GM23338 (cell line): Measurements from ENCODE around the gene NLRP6. TPM values are rescaled to one million over a fixed set of nuclear protein-coding genes. Genes with fewer than 3 reads are reported as not detected.
A peak's percentile ranks its signal among the peaks of the same experiment; 100 is the strongest.

Experiments
- ATAC-seq: fragments of 200-7000 bp; cut with Tn5 transposase; 3 replicates; pipeline ENCODE4 v1.9.1; 2020
- DNase-seq: peaks from one replicate; pipeline ENCODE4 v3.0.0-alpha.2; 2015; ENCODE audit warnings: low spot score
- H2AFZ ChIP-seq: fragments of 200-600 bp; sonication (generic); 2 replicates; pipeline ENCODE4 v1.8.0; 2016; ENCODE audit warnings: antibody characterized with exemption, mild to moderate bottlenecking, moderate library complexity
- H3F3A ChIP-seq: fragments of 200-600 bp; sonication (generic); replicated peaks from 2 replicates; pipeline ENCODE4 v1.8.0; 2017; ENCODE audit warnings: antibody characterized with exemption, mixed run types, low read depth
- H3K27ac ChIP-seq: fragments of 200-600 bp; sonication (generic); 2 replicates; pipeline ENCODE4 v1.6.1; 2016; ENCODE audit warnings: low read depth
- H3K27me3 ChIP-seq: fragments of 200-600 bp; sonication (generic); 2 replicates; pipeline ENCODE4 v1.8.0; 2016; ENCODE audit warnings: mild to moderate bottlenecking, mixed run types, moderate library complexity; ENCODE audit not compliant: insufficient read depth
- H3K36me3 ChIP-seq: fragments of 200-600 bp; sonication (generic); 2 replicates; pipeline ENCODE4 v1.8.0; 2016; ENCODE audit warnings: mild to moderate bottlenecking; ENCODE audit not compliant: insufficient read depth
- H3K4me1 ChIP-seq: fragments of 200-600 bp; sonication (generic); 2 replicates; pipeline ENCODE4 v1.8.0; 2016; ENCODE audit warnings: mild to moderate bottlenecking, moderate library complexity; ENCODE audit not compliant: insufficient read depth
- H3K4me2 ChIP-seq: fragments of 200-600 bp; sonication (generic); 2 replicates; pipeline ENCODE4 v1.7.1; 2017; ENCODE audit warnings: mixed run types
- H3K4me3 ChIP-seq: fragments of 200-600 bp; sonication (generic); 2 replicates; pipeline ENCODE4 v1.6.1; 2016; ENCODE audit warnings: mixed run types
- H3K79me2 ChIP-seq: fragments of 200-600 bp; sonication (generic); replicated peaks from 2 replicates; pipeline ENCODE4 v1.8.0; 2017; ENCODE audit warnings: mild to moderate bottlenecking; ENCODE audit not compliant: insufficient read depth
- H3K9me2 ChIP-seq: fragments of 200-600 bp; sonication (generic); 2 replicates; pipeline ENCODE4 v1.8.0; 2017; ENCODE audit not compliant: insufficient read depth
- H4K20me1 ChIP-seq: fragments of 200-600 bp; sonication (generic); replicated peaks from 2 replicates; pipeline ENCODE4 v1.8.0; 2017; ENCODE audit warnings: mild to moderate bottlenecking; ENCODE audit not compliant: insufficient read depth
- H3K27ac Mint-ChIP-seq: 2 replicates; pipeline ENCODE4 v1.8.0; 2020; ENCODE audit warnings: inconsistent platforms, mild to moderate bottlenecking, moderate library complexity, mixed read lengths
- H3K27me3 Mint-ChIP-seq: 3 replicates; pipeline ENCODE4 v1.8.0; 2022; ENCODE audit warnings: low read depth, mild to moderate bottlenecking, moderate library complexity, mixed read lengths, inconsistent platforms; ENCODE audit not compliant: insufficient read depth, poor library complexity
- H3K36me3 Mint-ChIP-seq: 3 replicates; pipeline ENCODE4 v1.8.0; 2021; ENCODE audit warnings: low read depth, mild to moderate bottlenecking, inconsistent platforms, moderate library complexity, mixed read lengths
- H3K4me1 Mint-ChIP-seq: 3 replicates; pipeline ENCODE4 v1.8.0; 2020; ENCODE audit warnings: mild to moderate bottlenecking, inconsistent platforms, mixed read lengths
- H3K4me3 Mint-ChIP-seq: 3 replicates; pipeline ENCODE4 v1.8.0; 2021; ENCODE audit warnings: moderate library complexity, mild to moderate bottlenecking, inconsistent platforms, mixed read lengths
- H3K9me3 Mint-ChIP-seq: 3 replicates; pipeline ENCODE4 v1.8.0; 2020; ENCODE audit warnings: moderate library complexity, mild to moderate bottlenecking, inconsistent platforms, mixed read lengths
- CREB1 ChIP-seq: fragments of 250-450 bp; sonication (Bioruptor Pico); IDR thresholded peaks from 2 replicates; pipeline ENCODE4 v1.5.0; 2020; ENCODE audit warnings: low read depth, mild to moderate bottlenecking, moderate library complexity
- CTCF ChIP-seq, 2 experiments: fragments of 200-600 bp in 1 of 2; sonication (generic) in 1 of 2; conservative IDR thresholded peaks; 2 replicates each; pipeline versions ENCODE4 v1.5.1 to v1.6.1; 2016 to 2017; ENCODE audit warnings: antibody characterized with exemption in 2 of 2, low read depth in 2 of 2, mild to moderate bottlenecking in 2 of 2, moderate library complexity in 1 of 2
- ETS1 ChIP-seq: IDR thresholded peaks from 2 replicates; pipeline ENCODE4 v1.6.1; 2016; ENCODE audit warnings: antibody characterized with exemption
- EZH2 ChIP-seq: fragments of 200-600 bp; sonication (generic); IDR thresholded peaks from one replicate; pipeline ENCODE4 v1.8.0; 2017; ENCODE audit warnings: antibody characterized with exemption, mild to moderate bottlenecking, low read depth; ENCODE audit not compliant: unreplicated experiment
- EZH2phosphoT487 ChIP-seq: fragments of 200-600 bp; sonication (generic); IDR thresholded peaks from one replicate; pipeline ENCODE4 v1.8.1; 2018; ENCODE audit warnings: antibody characterized with exemption; ENCODE audit not compliant: unreplicated experiment
- JUNB ChIP-seq: IDR thresholded peaks from one replicate; pipeline ENCODE4 v1.6.1; 2016; ENCODE audit warnings: antibody characterized with exemption; ENCODE audit not compliant: unreplicated experiment
- NANOG ChIP-seq: IDR thresholded peaks from 2 replicates; pipeline ENCODE4 v1.6.1; 2016; ENCODE audit warnings: antibody characterized with exemption, borderline replicate concordance
- POLR2AphosphoS5 ChIP-seq: IDR thresholded peaks from 2 replicates; pipeline ENCODE4 v1.6.1; 2016; ENCODE audit warnings: antibody characterized with exemption, low read depth
- REST ChIP-seq: IDR thresholded peaks from one replicate; pipeline ENCODE4 v1.6.1; 2018; ENCODE audit warnings: antibody characterized with exemption; ENCODE audit not compliant: unreplicated experiment
- STAT1 ChIP-seq: IDR thresholded peaks from one replicate; pipeline ENCODE4 v1.6.1; 2016; ENCODE audit warnings: antibody characterized with exemption; ENCODE audit not compliant: unreplicated experiment
- ZNF114 ChIP-seq: fragments of 250-450 bp; sonication (Bioruptor Pico); IDR thresholded peaks from 2 replicates; pipeline ENCODE4 v1.5.0; 2020; ENCODE audit warnings: mild to moderate bottlenecking, moderate library complexity
- ZNF331 ChIP-seq: fragments of 250-450 bp; sonication (Bioruptor Pico); IDR thresholded peaks from 2 replicates; pipeline ENCODE4 v1.5.0; 2020; ENCODE audit warnings: low read depth, mild to moderate bottlenecking, moderate library complexity
- ZNF462 ChIP-seq: fragments of 250-450 bp; sonication (Bioruptor Pico); IDR thresholded peaks from 2 replicates; pipeline ENCODE4 v1.5.0; 2020; ENCODE audit warnings: mild to moderate bottlenecking, moderate library complexity
- polyA plus RNA-seq: library from polyadenylated mRNA; unstranded; fragments of >200 nt; fragmentation: Nextera tagmentation; extraction: Ambion mirVana; gene quantifications from 2 replicates; pipeline ENCODE4 v1.2.1, GENCODE V29; 2016
- total RNA-seq: library from RNA; depleted of rRNA; stranded (reverse); fragments of >200 nt; shearing (Covaris generic); gene quantifications from 2 replicates; pipeline ENCODE4 v1.2.3, GENCODE V29; 2014

The NLRP6 gene
- total and polyA plus RNA-seq, 2 experiments from 2014 or later: 0.15 to 0.73 TPM

GRCh38 chr11:250274-250673 lies 27.9 kb upstream of the NLRP6 start:
- H3K9me2 ChIP-seq: no peaks in the 10 kb centered on the region
- H3K79me2 ChIP-seq: no peaks in the 10 kb centered on the region
- peaks cover 17% of the 10 kb centered on the region for H3F3A ChIP-seq
- TF ChIP-seq ETS1 (no peak), POLR2AphosphoS5 (no peak), ZNF331 (CRISPR knock-in tag) (no peak), ZNF462 (no peak), ZNF114 (CRISPR knock-in tag) (no peak), STAT1 (no peak), CREB1 (CRISPR knock-in tag) (no peak), NANOG (no peak), REST (no peak), CTCF (conservative IDR thresholded peaks at IDR 0.05; ENCODE audit: low read depth in 2 of 2) (no peak), EZH2phosphoT487 (no peak), EZH2 (no peak), JUNB (no peak)
- no peak; the same call in 1 of the 3 replicates for ATAC-seq
- peaks cover 38% of the 10 kb centered on the region for H3K36me3 ChIP-seq
- Mint-ChIP-seq H3K27ac (no peak overlapping the region), H3K9me3 (no peaks in the 10 kb centered on the region), H3K4me1 (no peaks in the 10 kb centered on the region; the same call in none of the 3 replicates), H3K36me3 (peaks cover 74% of the 10 kb centered on the region), H3K4me3 (no peak overlapping the region), H3K27me3 (peaks cover 1% of the 10 kb centered on the region)
- no peaks in the 10 kb centered on the region for H3K4me1 ChIP-seq
- DNase-seq: no peak
- no peak overlapping the region for H3K4me3 ChIP-seq
- no peaks in the 10 kb centered on the region for H4K20me1 ChIP-seq
- H3K4me2 ChIP-seq: no peak overlapping the region
- peak overlapping the region; percentile 70 for H3K27ac ChIP-seq
- H2AFZ ChIP-seq: no peak overlapping the region
- H3K27me3 ChIP-seq: no peaks in the 10 kb centered on the region
